H9 (cell line): ENCODE results near the gene HNRNPH1. TPM values are rescaled to one million over a fixed set of nuclear protein-coding genes. Genes with fewer than 3 reads are reported as not detected.

ENCODE experiments used
- DNase-seq: peaks from one replicate; pipeline ENCODE4 v3.0.0-alpha.2; 2017
- H2AFZ ChIP-seq: one replicate; pipeline ENCODE4 v1.6.1; 2013; ENCODE audit warnings: mild to moderate bottlenecking, low read length, control low read depth, moderate library complexity
- H2AK5ac ChIP-seq: 2 replicates; pipeline ENCODE4 v1.6.1; 2013; ENCODE audit warnings: low read length, control low read depth, mixed read lengths; ENCODE audit not compliant: insufficient read length
- H2BK120ac ChIP-seq: one replicate; pipeline ENCODE4 v1.6.1; 2013; ENCODE audit warnings: low read depth, mild to moderate bottlenecking, low read length, control low read depth, inconsistent platforms; ENCODE audit not compliant: poor library complexity, severe bottlenecking
- H2BK12ac ChIP-seq: 2 replicates; pipeline ENCODE4 v1.6.1; 2013; ENCODE audit warnings: low read length, control low read depth, mixed read lengths, low read depth; ENCODE audit not compliant: insufficient read length
- H2BK15ac ChIP-seq: 2 replicates; pipeline ENCODE4 v1.6.1; 2013; ENCODE audit warnings: low read depth, low read length, control low read depth
- H2BK20ac ChIP-seq: one replicate; pipeline ENCODE4 v1.6.1; 2013; ENCODE audit warnings: low read depth, mild to moderate bottlenecking, low read length, control low read depth, inconsistent platforms; ENCODE audit not compliant: poor library complexity, severe bottlenecking
- H2BK5ac ChIP-seq: 2 replicates; pipeline ENCODE4 v1.6.1; 2013; ENCODE audit warnings: low read length, control low read depth, mixed read lengths; ENCODE audit not compliant: insufficient read length
- H3K14ac ChIP-seq: 2 replicates; pipeline ENCODE4 v1.6.1; 2013; ENCODE audit warnings: low read length, control low read depth; ENCODE audit not compliant: insufficient read depth
- H3K18ac ChIP-seq: 2 replicates; pipeline ENCODE4 v1.6.1; 2013; ENCODE audit warnings: low read depth, mild to moderate bottlenecking, mixed read lengths, low read length, control low read depth; ENCODE audit not compliant: insufficient read length
- H3K23ac ChIP-seq: 2 replicates; pipeline ENCODE4 v1.6.1; 2013; ENCODE audit warnings: low read length, control low read depth, mixed read lengths, low read depth; ENCODE audit not compliant: insufficient read length
- H3K23me2 ChIP-seq: 2 replicates; pipeline ENCODE4 v1.6.1; 2013; ENCODE audit warnings: low read depth, mild to moderate bottlenecking, mixed read lengths, low read length, control low read depth; ENCODE audit not compliant: insufficient read length, poor library complexity, severe bottlenecking
- H3K27ac ChIP-seq: 2 replicates; pipeline ENCODE4 v1.5.1; 2013; ENCODE audit warnings: low read length, control low read depth, mixed read lengths, low read depth; ENCODE audit not compliant: insufficient read length
- H3K27me3 ChIP-seq: 2 replicates; pipeline ENCODE4 v1.6.1; 2013; ENCODE audit warnings: low read length, control low read depth, inconsistent platforms; ENCODE audit not compliant: insufficient read depth
- H3K4ac ChIP-seq: 2 replicates; pipeline ENCODE4 v1.6.1; 2013; ENCODE audit warnings: low read depth, mild to moderate bottlenecking, control low read depth, inconsistent platforms, low read length, moderate library complexity
- H3K4me1 ChIP-seq: 2 replicates; pipeline ENCODE4 v1.6.1; 2013; ENCODE audit warnings: low read length, control low read depth, inconsistent platforms; ENCODE audit not compliant: insufficient read depth
- H3K4me2 ChIP-seq: 2 replicates; pipeline ENCODE4 v1.6.1; 2013; ENCODE audit warnings: low read length, control low read depth, mixed read lengths; ENCODE audit not compliant: insufficient read length, insufficient read depth
- H3K56ac ChIP-seq: 2 replicates; pipeline ENCODE4 v1.6.1; 2013; ENCODE audit warnings: low read depth, mild to moderate bottlenecking, mixed read lengths, low read length, control low read depth; ENCODE audit not compliant: insufficient read length
- H3K79me1 ChIP-seq: 2 replicates; pipeline ENCODE4 v1.6.1; 2013; ENCODE audit warnings: low read depth, mild to moderate bottlenecking, moderate library complexity, low read length, control low read depth, inconsistent platforms; ENCODE audit not compliant: insufficient read depth, poor library complexity, severe bottlenecking
- H3K79me2 ChIP-seq: 2 replicates; pipeline ENCODE4 v1.6.1; 2013; ENCODE audit warnings: low read length, control low read depth, inconsistent platforms; ENCODE audit not compliant: insufficient read depth
- H3K9ac ChIP-seq: 2 replicates; pipeline ENCODE4 v1.6.1; 2013; ENCODE audit warnings: low read length, control low read depth, mixed read lengths; ENCODE audit not compliant: insufficient read length; ENCODE audit errors: extremely low read depth
- H3K9me3 ChIP-seq: one replicate; pipeline ENCODE4 v1.6.1; 2013; ENCODE audit warnings: low read depth, low read length, inconsistent platforms; ENCODE audit not compliant: control insufficient read depth
- H3T11ph ChIP-seq: one replicate; pipeline ENCODE4 v1.6.1; 2013; ENCODE audit warnings: mild to moderate bottlenecking, low read length, control low read depth, inconsistent platforms
- H4K20me1 ChIP-seq: one replicate; pipeline ENCODE4 v1.6.1; 2013; ENCODE audit not compliant: control insufficient read depth, insufficient read length, insufficient read depth
- H4K5ac ChIP-seq: 2 replicates; pipeline ENCODE4 v1.6.1; 2013; ENCODE audit warnings: low read depth, mild to moderate bottlenecking, mixed read lengths, low read length, control low read depth; ENCODE audit not compliant: insufficient read length
- H4K8ac ChIP-seq: replicated peaks from 2 replicates; pipeline ENCODE4 v1.6.1; 2013; ENCODE audit warnings: low read length, control low read depth, mixed read lengths, low read depth; ENCODE audit not compliant: insufficient read length
- H4K91ac ChIP-seq: 2 replicates; pipeline ENCODE4 v1.6.1; 2013; ENCODE audit warnings: low read depth, mild to moderate bottlenecking, moderate library complexity, mixed read lengths, low read length, control low read depth; ENCODE audit not compliant: insufficient read length
- H3K27ac Mint-ChIP-seq, 3 experiments: 2 replicates in 2 of 3; 3 replicates in 1 of 3; pipeline ENCODE4 v1.8.0; 2020 to 2021; ENCODE audit warnings: mixed read lengths in 3 of 3, mild to moderate bottlenecking in 1 of 3, moderate library complexity in 1 of 3
- H3K27me3 Mint-ChIP-seq: 2 replicates; pipeline ENCODE4 v1.8.0; 2021; ENCODE audit warnings: low read depth, mild to moderate bottlenecking, moderate library complexity, mixed read lengths
- H3K36me3 Mint-ChIP-seq, 3 experiments: 2 replicates in 2 of 3; 3 replicates in 1 of 3; pipeline ENCODE4 v1.8.0; 2020 to 2021; ENCODE audit warnings: low read depth in 3 of 3, mixed read lengths in 3 of 3; ENCODE audit not compliant: insufficient read depth in 1 of 3
- H3K4me1 Mint-ChIP-seq, 2 experiments: 2 replicates each; pipeline ENCODE4 v1.8.0; 2020; ENCODE audit warnings: mixed read lengths in 2 of 2
- H3K4me3 Mint-ChIP-seq, 2 experiments: 2 replicates in 1 of 2; 3 replicates in 1 of 2; pipeline ENCODE4 v1.8.0; 2020 to 2021; ENCODE audit warnings: mild to moderate bottlenecking in 2 of 2, mixed read lengths in 2 of 2, moderate library complexity in 1 of 2
- H3K9me3 Mint-ChIP-seq, 2 experiments: 2 replicates in 1 of 2; 3 replicates in 1 of 2; pipeline ENCODE4 v1.8.0; 2020; ENCODE audit warnings: mild to moderate bottlenecking in 2 of 2, mixed read lengths in 2 of 2, moderate library complexity in 1 of 2
- WGBS: extraction: QIAGEN DNeasy Blood & Tissue Kit; methylation state at CpG from one replicate; pipeline ENCODE4 v1.1.7; 2013; ENCODE audit warnings: missing lambda C conversion rate, low lambda C conversion rate, mixed read lengths; ENCODE audit not compliant: insufficient read length; ENCODE audit errors: extremely low coverage; 5-methylcytosine and 5-hydroxymethylcytosine counted together
- total RNA-seq: library from RNA; stranded (reverse); gene quantifications from 2 replicates; pipeline ENCODE4 v1.2.1, GENCODE V29; 2021
- TF ChIP-seq, protein P1 (sequence below): fragments of 200-600 bp; sonication (generic); conservative IDR thresholded peaks from 3 replicates; pipeline ENCODE4 v1.8.0; 2021; ENCODE audit warnings: antibody characterized with exemption, mild to moderate bottlenecking

The HNRNPH1 gene
- total RNA-seq, 1 experiment from 2014 or later, result 1,066 TPM

DNA sequence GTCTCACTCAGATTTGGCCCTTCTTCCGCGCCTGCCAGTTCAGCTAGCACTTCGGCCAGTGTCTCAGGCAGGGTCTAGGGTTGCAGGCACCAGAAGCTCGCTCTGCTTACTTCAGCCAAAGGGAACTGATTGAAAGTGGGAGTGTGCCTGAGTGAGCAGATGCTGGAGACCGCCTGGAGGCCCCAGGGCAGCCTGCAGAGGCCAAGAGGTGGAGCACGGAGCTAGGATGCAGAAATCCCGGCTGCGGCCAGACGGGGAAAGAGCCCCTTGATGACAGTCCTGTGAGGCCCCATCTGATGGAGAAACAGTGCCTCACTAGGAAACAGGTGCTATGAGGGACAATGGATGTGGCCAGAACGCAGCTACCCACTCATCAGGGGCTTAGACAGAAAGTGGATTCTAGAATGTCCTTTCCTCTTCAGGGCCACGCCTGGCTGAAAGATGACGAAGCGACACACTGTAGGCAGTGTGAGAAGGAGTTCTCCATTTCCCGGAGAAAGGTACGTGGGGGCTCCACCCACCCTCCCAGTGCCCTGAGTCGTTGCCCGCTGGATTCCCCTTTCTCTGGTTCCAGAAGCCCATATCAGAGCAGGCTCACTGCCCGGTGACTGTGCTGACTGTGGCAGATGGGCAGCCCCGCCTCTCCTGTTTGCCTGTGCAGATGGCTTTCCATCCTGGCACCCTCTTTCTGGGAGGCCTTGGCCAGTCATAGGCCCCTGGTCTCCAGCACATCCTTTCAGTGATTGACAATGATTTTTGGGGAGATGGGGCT lies 16.1 kb downstream of the HNRNPH1 start:
- no peak overlapping the region for H2BK120ac ChIP-seq
- no peak overlapping the region for H2AFZ ChIP-seq
- no peaks in the 10 kb centered on the region for H3K9me3 ChIP-seq
- H3K4me3 Mint-ChIP-seq, result no peak overlapping the region
- H3K14ac ChIP-seq, result no peak overlapping the region; the same call in 1 of the 2 replicates
- H2BK12ac ChIP-seq, result no peak overlapping the region
- H3K4ac ChIP-seq, result no peak overlapping the region
- H3K18ac ChIP-seq, result no peak overlapping the region
- H2BK5ac ChIP-seq, result no peak overlapping the region
- H3K23me2 ChIP-seq, result no peaks in the 10 kb centered on the region
- no peaks in the 10 kb centered on the region for H3K4me1 ChIP-seq
- peak overlapping the region in 2 of 3 experiments; percentile 25 to 92; a peak in 3 of 7 replicates for H3K27ac Mint-ChIP-seq
- no peak overlapping the region for H3K56ac ChIP-seq
- H3K23ac ChIP-seq, result no peak overlapping the region
- no peaks in the 10 kb centered on the region for H3K9me3 Mint-ChIP-seq
- H3K27ac ChIP-seq, result no peak overlapping the region
- H2BK20ac ChIP-seq, result no peak overlapping the region
- no peak overlapping the region for H4K91ac ChIP-seq
- no peak overlapping the region for H3K9ac ChIP-seq
- no peak overlapping the region for H2AK5ac ChIP-seq
- H3K27me3 ChIP-seq, result no peaks in the 10 kb centered on the region
- no peak for DNase-seq
- peaks cover 20 to 91% (median 66%) of the 10 kb centered on the region in 3 experiments for H3K36me3 Mint-ChIP-seq
- no peak overlapping the region for H4K5ac ChIP-seq
- H3K4me1 Mint-ChIP-seq, result peaks cover 2 to 5% of the 10 kb centered on the region in 2 experiments; a peak in 1 of 4 replicates
- H3K79me2 ChIP-seq, result no peaks in the 10 kb centered on the region
- WGBS, result no CpG with 5 or more reads among the region's 19 CpGs
- H3K27me3 Mint-ChIP-seq, result peaks cover 1% of the 10 kb centered on the region
- no peak overlapping the region for H3T11ph ChIP-seq
- H3K79me1 ChIP-seq, result no peaks in the 10 kb centered on the region
- H4K20me1 ChIP-seq, result no peaks in the 10 kb centered on the region
- H4K8ac ChIP-seq, result no peak overlapping the region
- no peak overlapping the region for H3K4me2 ChIP-seq
- TF ChIP-seq, protein P1, sequence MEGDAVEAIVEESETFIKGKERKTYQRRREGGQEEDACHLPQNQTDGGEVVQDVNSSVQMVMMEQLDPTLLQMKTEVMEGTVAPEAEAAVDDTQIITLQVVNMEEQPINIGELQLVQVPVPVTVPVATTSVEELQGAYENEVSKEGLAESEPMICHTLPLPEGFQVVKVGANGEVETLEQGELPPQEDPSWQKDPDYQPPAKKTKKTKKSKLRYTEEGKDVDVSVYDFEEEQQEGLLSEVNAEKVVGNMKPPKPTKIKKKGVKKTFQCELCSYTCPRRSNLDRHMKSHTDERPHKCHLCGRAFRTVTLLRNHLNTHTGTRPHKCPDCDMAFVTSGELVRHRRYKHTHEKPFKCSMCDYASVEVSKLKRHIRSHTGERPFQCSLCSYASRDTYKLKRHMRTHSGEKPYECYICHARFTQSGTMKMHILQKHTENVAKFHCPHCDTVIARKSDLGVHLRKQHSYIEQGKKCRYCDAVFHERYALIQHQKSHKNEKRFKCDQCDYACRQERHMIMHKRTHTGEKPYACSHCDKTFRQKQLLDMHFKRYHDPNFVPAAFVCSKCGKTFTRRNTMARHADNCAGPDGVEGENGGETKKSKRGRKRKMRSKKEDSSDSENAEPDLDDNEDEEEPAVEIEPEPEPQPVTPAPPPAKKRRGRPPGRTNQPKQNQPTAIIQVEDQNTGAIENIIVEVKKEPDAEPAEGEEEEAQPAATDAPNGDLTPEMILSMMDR, result no peak
- H2BK15ac ChIP-seq, result no peak overlapping the region
